SK-N-SH treated with all-trans-retinoic acid at 6 μM for 48 hours (cell line): ENCODE data around the gene SH3BP5L.
"Not testable (repeated sequence)": the region's sequence is repeated elsewhere in the genome, so short reads cannot be mapped to it uniquely, and the experiment has no call there.

ENCODE experiments used
- ATAC-seq: fragments of 200-7000 bp; cut with Tn5 transposase; 3 replicates; pipeline ENCODE4 v1.9.1; 2020; ENCODE audit warnings: mild to moderate bottlenecking, moderate library complexity
- ARNTL ChIP-seq: fragments of 450-650 bp; formaldehyde crosslinking; IDR thresholded peaks from 2 replicates; pipeline ENCODE4 v1.5.0; 2020; ENCODE audit warnings: low read depth, mild to moderate bottlenecking, moderate library complexity, borderline replicate concordance
- CREB5 ChIP-seq: fragments of 250-450 bp; sonication (Bioruptor Pico); IDR thresholded peaks from 2 replicates; pipeline ENCODE4 v1.5.1; 2020; ENCODE audit warnings: low read depth, mild to moderate bottlenecking, moderate library complexity
- CSRNP3 ChIP-seq: fragments of 250-450 bp; sonication (Bioruptor Pico); IDR thresholded peaks from 2 replicates; pipeline ENCODE4 v1.5.1; 2021; ENCODE audit warnings: mild to moderate bottlenecking, moderate library complexity
- ESRRG ChIP-seq: fragments of 250-450 bp; sonication (Bioruptor Pico); IDR thresholded peaks from 2 replicates; pipeline ENCODE4 v1.6.1; 2021; ENCODE audit warnings: mild to moderate bottlenecking
- GLIS3 ChIP-seq: fragments of 250-450 bp; sonication (Bioruptor Pico); IDR thresholded peaks from 2 replicates; pipeline ENCODE4 v1.5.0; 2020; ENCODE audit warnings: mild to moderate bottlenecking, moderate library complexity
- ISL1 ChIP-seq: fragments of 250-450 bp; sonication (Bioruptor Pico); IDR thresholded peaks from 2 replicates; pipeline ENCODE4 v2.1.2; 2022; ENCODE audit warnings: mild to moderate bottlenecking, moderate library complexity
- OSR1 ChIP-seq: fragments of 250-450 bp; sonication (Bioruptor Pico); IDR thresholded peaks from 2 replicates; pipeline ENCODE4 v1.8.0; 2022; ENCODE audit warnings: moderate library complexity, mild to moderate bottlenecking, inconsistent platforms
- PATZ1 ChIP-seq: fragments of 250-450 bp; sonication (Bioruptor Pico); IDR thresholded peaks from 2 replicates; pipeline ENCODE4 v1.8.0; 2020; ENCODE audit warnings: mild to moderate bottlenecking, moderate library complexity, borderline replicate concordance
- POU6F1 ChIP-seq: fragments of 250-450 bp; sonication (Bioruptor Pico); IDR thresholded peaks from 2 replicates; pipeline ENCODE4 v1.8.0; 2021; ENCODE audit warnings: low read depth, mild to moderate bottlenecking, moderate library complexity, borderline replicate concordance
- PPARA ChIP-seq: fragments of 250-450 bp; sonication (Bioruptor Pico); IDR thresholded peaks from 2 replicates; pipeline ENCODE4 v1.5.0; 2020; ENCODE audit warnings: mild to moderate bottlenecking, borderline replicate concordance
- RARB ChIP-seq: fragments of 250-450 bp; sonication (Bioruptor Pico); IDR thresholded peaks from 2 replicates; pipeline ENCODE4 v1.8.0; 2021; ENCODE audit warnings: mild to moderate bottlenecking, moderate library complexity
- TCF4 ChIP-seq: fragments of 250-450 bp; sonication (Bioruptor Pico); IDR thresholded peaks from 2 replicates; pipeline ENCODE4 v1.8.0; 2021; ENCODE audit warnings: mild to moderate bottlenecking, moderate library complexity, borderline replicate concordance
- TOX ChIP-seq: fragments of 250-450 bp; sonication (Bioruptor Pico); IDR thresholded peaks from 2 replicates; pipeline ENCODE4 v1.8.0; 2021; ENCODE audit warnings: mild to moderate bottlenecking, moderate library complexity, borderline replicate concordance
- TSHZ2 ChIP-seq: fragments of 250-450 bp; sonication (Bioruptor Pico); IDR thresholded peaks from 2 replicates; pipeline ENCODE4 v1.5.0; 2020; ENCODE audit warnings: mild to moderate bottlenecking, moderate library complexity
- ZC3H10 ChIP-seq: fragments of 250-450 bp; sonication (Bioruptor Pico); IDR thresholded peaks from 2 replicates; pipeline ENCODE4 v1.5.1; 2021; ENCODE audit warnings: mild to moderate bottlenecking, moderate library complexity
- ZFP30 ChIP-seq: fragments of 450-650 bp; formaldehyde crosslinking; IDR thresholded peaks from 2 replicates; pipeline ENCODE4 v1.5.0; 2022; ENCODE audit warnings: mild to moderate bottlenecking, moderate library complexity
- ZNF565 ChIP-seq: fragments of 450-650 bp; formaldehyde crosslinking; conservative IDR thresholded peaks from 2 replicates; pipeline ENCODE4 v1.5.0; 2020; ENCODE audit warnings: low read depth, mild to moderate bottlenecking, moderate library complexity
- ZNF70 ChIP-seq: fragments of 450-650 bp; formaldehyde crosslinking; IDR thresholded peaks from 2 replicates; pipeline ENCODE4 v1.5.0; 2020; ENCODE audit warnings: mild to moderate bottlenecking, moderate library complexity
- ZNF8 ChIP-seq: fragments of 450-650 bp; formaldehyde crosslinking; IDR thresholded peaks from 2 replicates; pipeline ENCODE4 v1.5.0; 2020; ENCODE audit warnings: mild to moderate bottlenecking, moderate library complexity

The SH3BP5L gene

GRCh38 chr1:248804771-248805681, 20.7 kb downstream of the SH3BP5L start:
- no peak for TF ChIP-seq TSHZ2 (CRISPR knock-in tag)
- TF ChIP-seq GLIS3 (CRISPR knock-in tag), result no peak
- no peak for TF ChIP-seq ISL1 (CRISPR knock-in tag)
- no peak for TF ChIP-seq ZNF565
- TF ChIP-seq TOX, result no peak
- no peak for TF ChIP-seq TCF4 (CRISPR knock-in tag)
- TF ChIP-seq RARB, result no peak
- no peak for TF ChIP-seq CSRNP3 (CRISPR knock-in tag)
- TF ChIP-seq CREB5 (CRISPR knock-in tag), result no peak
- no peak for TF ChIP-seq ZC3H10
- no peak for TF ChIP-seq ZFP30 (CRISPR knock-in tag)
- TF ChIP-seq ZNF8, result no peak
- TF ChIP-seq PATZ1 (CRISPR knock-in tag), result no peak
- ATAC-seq, result peak; percentile 3; the same call in 1 of the 3 replicates

- ATAC-seq, result not testable (repeated sequence)
Observed at GRCh38 chr1:248803501-248803900, 22.2 kb downstream of the SH3BP5L start.

- no peak for TF ChIP-seq TCF4 (CRISPR knock-in tag)
- TF ChIP-seq OSR1 (CRISPR knock-in tag), result no peak
- no peak for TF ChIP-seq RARB
- TF ChIP-seq ESRRG (CRISPR knock-in tag), result no peak
- TF ChIP-seq PPARA (CRISPR knock-in tag), result no peak
- no peak for TF ChIP-seq ZNF70 (CRISPR knock-in tag)
- TF ChIP-seq POU6F1 (CRISPR knock-in tag), result no peak
- no peak for TF ChIP-seq CREB5 (CRISPR knock-in tag)
- no peak for TF ChIP-seq ARNTL (CRISPR knock-in tag)
- TF ChIP-seq ISL1 (CRISPR knock-in tag), result no peak
Observed at GRCh38 chr1:248802454-248802853, 23.3 kb downstream of the SH3BP5L start.

More at GRCh38 chr1:248802454-248802853, 23.3 kb downstream of the SH3BP5L start:
- no peak for ATAC-seq
